Neural progenitor cell (in vitro differentiated cells): ENCODE measurements around the gene TFDP1.

Experiments
- CTCF ChIP-seq: fragments of 200-600 bp; sonication (generic); IDR thresholded peaks from 2 replicates; pipeline ENCODE4 v1.5.1; 2017; ENCODE audit warnings: antibody characterized with exemption, mild to moderate bottlenecking
- EZH2 ChIP-seq: fragments of 200-600 bp; sonication (generic); IDR thresholded peaks from 2 replicates; pipeline ENCODE4 v1.6.1; 2017; ENCODE audit warnings: antibody characterized with exemption, mild to moderate bottlenecking, moderate library complexity

DNA sequence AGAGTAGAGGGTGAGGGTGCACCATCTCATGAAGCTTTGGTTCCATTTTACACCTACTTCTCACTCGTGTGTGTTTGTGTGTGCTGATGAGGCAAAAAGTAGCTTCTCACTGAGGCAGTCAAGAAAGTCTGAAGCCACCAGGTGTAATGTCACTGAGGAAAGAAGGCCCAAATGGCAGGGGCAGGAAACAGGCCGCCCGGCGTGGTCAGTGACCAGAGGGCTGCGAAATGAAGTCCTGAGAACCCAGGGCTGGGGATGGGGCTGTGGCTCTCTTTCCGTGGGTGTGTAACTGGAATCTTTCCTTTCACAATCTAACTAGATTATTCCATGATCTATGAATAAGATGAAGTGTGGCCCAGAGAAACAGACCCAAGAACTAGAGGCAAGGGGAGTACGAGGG, 25.5 kb upstream of the TFDP1 start:
- TF ChIP-seq EZH2 (no peak), CTCF (no peak)
